HG03571 (cell line): ENCODE measurements around the gene TNXB.
"Not testable (repeated sequence)": the region's sequence is repeated elsewhere in the genome, so short reads cannot be mapped to it uniquely, and the experiment has no call there.

Experiments
- ATAC-seq: cut with Tn5 transposase; IDR thresholded peaks from one replicate; pipeline ENCODE4 v1.9.1; 2021; ENCODE audit not compliant: unreplicated experiment

Gene TNXB

DNA sequence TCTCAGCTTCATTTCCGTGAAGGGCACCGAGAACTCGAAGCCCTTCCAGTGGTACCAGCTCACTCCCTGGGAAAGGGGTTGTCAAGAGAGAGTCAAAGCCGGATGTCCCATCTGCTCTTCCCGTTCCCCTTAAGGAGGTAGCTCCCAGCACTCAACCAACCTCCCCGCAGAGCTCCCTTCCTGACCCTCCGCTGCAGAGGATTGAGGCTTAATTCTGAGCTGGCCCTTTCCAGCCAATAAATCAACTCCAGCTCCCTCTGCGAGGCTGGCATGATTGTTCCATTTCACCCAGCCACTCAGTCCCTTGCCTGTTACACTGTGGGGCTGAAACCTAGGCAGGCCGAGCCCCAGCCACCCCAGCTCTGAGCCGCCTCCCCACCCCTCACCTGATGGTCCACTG is 67.8 kb downstream of the TNXB start:
- ATAC-seq = not testable (repeated sequence)

DNA sequence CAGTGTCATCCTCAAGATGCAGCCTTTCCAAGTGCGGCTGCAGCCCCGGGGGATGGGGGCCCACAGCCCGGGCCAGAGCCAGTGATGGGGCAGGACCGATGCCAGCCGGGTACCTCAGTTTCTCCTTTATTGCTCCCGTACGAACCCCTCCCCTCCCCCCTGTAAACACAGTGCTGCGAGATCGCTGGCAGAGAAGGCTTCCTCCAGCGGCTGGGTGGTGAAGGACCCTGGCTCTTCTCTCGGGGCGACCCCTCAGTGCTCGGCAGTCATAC is 68.2 kb downstream of the TNXB start:
- not testable (repeated sequence) for ATAC-seq

GRCh38 chr6:32040299-32041049 is 68.7 kb downstream of the TNXB start:
- ATAC-seq = not testable (repeated sequence)

- ATAC-seq = not testable (repeated sequence)
Measured at GRCh38 chr6:32039321-32040274, 69.5 kb downstream of the TNXB start.

DNA sequence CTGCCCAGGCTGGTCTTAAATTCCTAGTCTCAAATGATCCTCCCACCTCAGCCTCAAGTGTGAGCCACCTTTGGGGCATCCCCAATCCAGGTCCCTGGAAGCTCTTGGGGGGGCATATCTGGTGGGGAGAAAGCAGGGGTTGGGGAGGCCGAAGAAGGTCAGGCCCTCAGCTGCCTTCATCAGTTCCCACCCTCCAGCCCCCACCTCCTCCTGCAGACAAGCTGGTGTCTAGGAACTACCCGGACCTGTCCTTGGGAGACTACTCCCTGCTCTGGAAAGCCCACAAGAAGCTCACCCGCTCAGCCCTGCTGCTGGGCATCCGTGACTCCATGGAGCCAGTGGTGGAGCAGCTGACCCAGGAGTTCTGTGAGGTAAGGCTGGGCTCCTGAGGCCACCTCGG is 70.3 kb downstream of the TNXB start:
- not testable (repeated sequence) for ATAC-seq

DNA sequence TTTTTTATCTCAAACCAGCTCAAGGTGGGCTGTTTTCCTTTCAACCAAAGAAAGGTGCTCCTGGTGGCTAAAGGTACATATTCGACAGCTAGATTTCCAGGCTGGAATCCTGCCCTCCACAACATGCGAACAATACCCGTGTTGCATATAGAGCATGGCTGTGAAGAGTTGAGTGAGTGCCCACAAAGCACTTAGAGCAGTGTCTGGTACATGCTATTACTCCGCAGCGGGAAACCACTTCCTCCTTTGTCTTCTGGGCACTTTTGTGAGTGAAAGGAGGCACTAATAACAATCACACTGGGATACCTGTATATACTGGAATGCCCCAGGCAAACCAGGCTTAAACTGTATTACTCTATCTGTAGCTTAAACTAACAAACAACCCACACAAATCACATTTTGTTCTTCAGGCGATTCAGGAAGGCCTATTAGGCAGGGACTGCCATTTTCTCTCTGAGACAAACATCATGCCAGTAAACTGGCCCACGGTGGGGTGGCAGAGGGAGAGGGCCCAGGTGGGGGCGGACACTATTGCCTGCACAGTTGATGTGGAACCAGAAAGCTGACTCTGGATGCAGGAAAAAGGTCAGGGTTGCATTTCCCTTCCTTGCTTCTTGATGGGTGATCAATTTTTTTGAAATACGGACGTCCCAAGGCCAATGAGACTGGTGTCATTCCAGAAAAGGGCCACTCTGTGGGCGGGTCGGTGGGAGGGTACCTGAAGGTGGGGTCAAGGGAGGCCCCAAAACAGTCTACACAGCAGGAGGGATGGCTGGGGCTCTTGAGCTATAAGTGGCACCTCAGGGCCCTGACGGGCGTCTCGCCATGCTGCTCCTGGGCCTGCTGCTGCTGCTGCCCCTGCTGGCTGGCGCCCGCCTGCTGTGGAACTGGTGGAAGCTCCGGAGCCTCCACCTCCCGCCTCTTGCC is 71.3 kb downstream of the TNXB start, which contains the start of gene CYP21A2:
Gene CYP21A2 (plus strand): TSS at position 818 of the 927 bp plus-strand sequence. CDS start 8 bp downstream, at position 826.
- not testable (repeated sequence) for ATAC-seq

- not testable (repeated sequence) for ATAC-seq
Measured at GRCh38 chr6:32037136-32037535, 72.0 kb downstream of the TNXB start.

- ATAC-seq = not testable (repeated sequence)
Measured at GRCh38 chr6:32035283-32036013, 73.7 kb downstream of the TNXB start.

GRCh38 chr6:32029553-32029952 is 79.6 kb downstream of the TNXB start:
- ATAC-seq = not testable (repeated sequence)

DNA sequence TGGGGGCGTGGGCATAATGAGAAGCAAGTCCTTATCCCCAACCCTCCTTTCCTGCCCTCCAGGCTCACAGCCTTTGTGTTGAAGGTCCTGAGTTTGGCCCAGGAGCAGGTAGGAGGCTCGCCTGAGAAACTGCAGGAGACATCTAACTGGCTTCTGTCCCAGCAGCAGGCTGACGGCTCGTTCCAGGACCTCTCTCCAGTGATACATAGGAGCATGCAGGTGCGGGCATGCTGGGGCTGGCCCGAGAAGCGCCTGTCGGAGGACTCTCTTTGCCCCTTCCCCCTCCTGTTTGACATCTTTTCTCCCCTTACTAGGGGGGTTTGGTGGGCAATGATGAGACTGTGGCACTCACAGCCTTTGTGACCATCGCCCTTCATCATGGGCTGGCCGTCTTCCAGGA is 80.5 kb downstream of the TNXB start:
- not testable (repeated sequence) for ATAC-seq

GRCh38 chr6:32022100-32022499 is 87.0 kb downstream of the TNXB start:
- ATAC-seq = not testable (repeated sequence)

DNA sequence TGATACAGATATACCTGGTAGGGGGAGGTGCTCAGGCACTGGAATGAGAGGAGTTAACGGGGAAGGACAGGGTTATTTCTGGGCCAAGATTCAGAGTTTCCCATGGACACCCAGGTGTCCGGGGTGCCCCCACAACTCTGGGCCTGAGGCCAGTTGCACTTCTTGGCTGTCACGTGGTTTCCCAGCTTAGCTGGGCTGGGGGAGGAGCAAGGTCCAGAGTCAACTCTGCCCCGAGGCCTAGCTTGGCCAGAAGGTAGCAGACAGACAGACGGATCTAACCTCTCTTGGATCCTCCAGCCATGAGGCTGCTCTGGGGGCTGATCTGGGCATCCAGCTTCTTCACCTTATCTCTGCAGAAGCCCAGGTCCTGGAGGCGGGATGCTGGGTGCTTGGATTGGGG is 94.6 kb downstream of the TNXB start, which contains the start of gene C4B:
Gene C4B (plus strand): TSS at position 249 of the 400 bp plus-strand sequence. CDS start 51 bp downstream, at position 300.
- not testable (repeated sequence) for ATAC-seq

- not testable (repeated sequence) for ATAC-seq
Measured at GRCh38 chr6:32013738-32014137, 95.4 kb downstream of the TNXB start.

DNA sequence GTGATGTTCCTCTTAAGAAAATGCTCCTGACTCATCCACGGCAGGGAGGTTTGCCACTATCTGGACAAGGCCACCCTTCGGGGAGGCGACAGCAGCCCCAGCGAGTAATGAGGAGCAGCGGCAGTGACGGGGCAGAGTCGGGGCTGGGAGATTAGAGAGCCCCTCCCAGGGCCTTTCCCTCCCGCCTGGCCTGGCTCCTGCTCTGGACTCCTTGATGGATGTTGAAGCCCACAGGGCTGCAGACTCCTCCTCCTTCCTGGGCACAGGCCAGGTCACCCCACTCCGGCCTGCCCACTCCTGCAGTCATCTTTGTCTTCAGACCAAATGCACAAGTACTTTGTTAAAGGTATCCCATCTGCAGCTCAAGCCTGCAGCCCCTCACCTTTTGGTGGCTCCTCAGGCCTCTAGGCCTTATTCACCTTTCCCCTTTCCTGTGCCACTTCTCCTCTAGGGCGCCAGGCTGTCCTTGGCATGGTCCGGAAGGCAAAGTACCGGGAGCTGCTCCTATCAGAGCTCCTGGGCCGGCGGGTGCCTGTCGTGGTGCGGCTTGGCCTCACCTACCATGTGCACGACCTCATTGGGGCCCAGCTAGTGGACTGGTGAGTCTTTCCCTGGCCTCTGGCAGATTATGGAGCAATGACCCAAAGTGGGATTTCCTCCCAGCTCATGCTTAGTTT is 96.1 kb downstream of the TNXB start:
- ATAC-seq = not testable (repeated sequence)

DNA sequence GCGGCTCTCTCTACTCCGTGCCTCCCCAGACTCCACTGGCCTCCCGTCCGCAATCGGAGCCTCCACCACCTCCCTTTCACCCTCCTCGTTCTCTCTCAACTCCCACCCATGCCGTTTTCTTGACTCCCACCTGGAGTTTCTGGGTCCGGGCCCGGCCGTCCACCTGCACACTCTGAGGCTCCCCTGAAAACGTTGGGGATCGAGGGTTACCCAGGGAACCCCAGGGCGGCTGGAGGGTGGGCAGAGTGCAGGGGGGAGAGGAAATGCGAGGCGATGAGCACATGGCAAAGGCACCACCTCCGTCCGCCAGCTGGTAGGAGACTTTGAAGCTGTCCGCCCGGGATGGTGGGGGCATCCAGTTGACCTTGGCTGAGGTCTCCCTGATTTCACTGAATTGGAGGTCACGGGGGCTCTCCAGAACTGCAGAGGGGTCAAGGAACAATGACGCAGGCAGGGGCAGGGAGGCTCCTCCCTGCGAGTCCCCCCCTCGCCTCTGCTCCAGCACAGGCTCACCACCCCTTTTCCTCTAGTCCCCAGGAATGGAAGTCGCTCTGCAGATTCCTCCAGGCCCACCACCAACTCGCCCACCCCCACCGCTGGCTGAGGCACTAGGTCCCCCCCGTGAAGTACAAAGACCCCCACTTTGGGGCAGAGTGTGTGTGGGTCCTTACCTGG is 98.1 kb downstream of the TNXB start:
- not testable (repeated sequence) for ATAC-seq

GRCh38 chr6:32009537-32009936 is 99.6 kb downstream of the TNXB start:
- ATAC-seq = not testable (repeated sequence)

DNA sequence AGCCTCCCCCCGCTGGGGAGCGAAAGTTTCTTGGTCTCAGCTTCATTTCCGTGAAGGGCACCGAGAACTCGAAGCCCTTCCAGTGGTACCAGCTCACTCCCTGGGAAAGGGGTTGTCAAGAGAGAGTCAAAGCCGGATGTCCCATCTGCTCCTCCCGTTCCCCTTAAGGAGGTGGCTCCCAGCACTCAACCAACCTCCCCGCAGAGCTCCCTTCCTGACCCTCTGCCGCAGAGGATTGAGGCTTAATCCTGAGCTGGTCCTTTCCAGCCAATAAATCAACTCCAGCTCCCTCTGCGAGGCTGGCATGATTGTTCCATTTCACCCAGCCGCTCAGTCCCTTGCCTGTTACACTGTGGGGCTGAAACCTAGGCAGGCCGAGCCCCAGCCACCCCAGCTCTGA is 100.5 kb downstream of the TNXB start:
- ATAC-seq = not testable (repeated sequence)

DNA sequence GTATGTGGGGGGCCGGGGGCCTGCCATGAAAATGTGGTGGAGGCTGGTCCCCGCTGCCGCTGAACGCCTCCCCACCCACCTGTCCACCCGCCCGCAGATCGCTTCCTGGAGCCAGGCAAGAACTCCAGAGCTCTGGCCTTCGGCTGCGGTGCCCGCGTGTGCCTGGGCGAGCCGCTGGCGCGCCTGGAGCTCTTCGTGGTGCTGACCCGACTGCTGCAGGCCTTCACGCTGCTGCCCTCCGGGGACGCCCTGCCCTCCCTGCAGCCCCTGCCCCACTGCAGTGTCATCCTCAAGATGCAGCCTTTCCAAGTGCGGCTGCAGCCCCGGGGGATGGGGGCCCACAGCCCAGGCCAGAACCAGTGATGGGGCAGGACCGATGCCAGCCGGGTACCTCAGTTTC is 101.1 kb downstream of the TNXB start:
- ATAC-seq = not testable (repeated sequence)

- ATAC-seq = not testable (repeated sequence)
Measured at GRCh38 chr6:32007086-32007485, 102.1 kb downstream of the TNXB start.
